Measurements from ENCODE around the gene ALG2. TPM values are rescaled to one million over a fixed set of nuclear protein-coding genes. Genes with fewer than 3 reads are reported as not detected.
"Not testable (repeated sequence)": the region's sequence is repeated elsewhere in the genome, so short reads cannot be mapped to it uniquely, and the experiment has no call there.

The ALG2 gene
- total RNA-seq, 1 experiment from 2014 or later, result 56.6 TPM

- DNase-seq (ENCODE audit: low spot score), result no peak
Observed at GRCh38 chr9:99238331-99238730, 16.6 kb upstream of the ALG2 start.

GRCh38 chr9:99237849-99238248 lies 16.1 kb upstream of the ALG2 start:
- not testable (repeated sequence) for DNase-seq (ENCODE audit: low spot score)

- no peak for DNase-seq (ENCODE audit: low spot score)
Observed at GRCh38 chr9:99237356-99237755, 15.6 kb upstream of the ALG2 start.

GRCh38 chr9:99235926-99236634 lies 14.3 kb upstream of the ALG2 start:
- no peak for DNase-seq (ENCODE audit: low spot score)

GRCh38 chr9:99235069-99235468 lies 13.3 kb upstream of the ALG2 start:
- DNase-seq (ENCODE audit: low spot score), result no peak

GRCh38 chr9:99234618-99235017 lies 12.9 kb upstream of the ALG2 start:
- no peak for DNase-seq (ENCODE audit: low spot score)

GRCh38 chr9:99231711-99232110 lies 10.0 kb upstream of the ALG2 start:
- no peak for DNase-seq (ENCODE audit: low spot score)

- no peak for DNase-seq (ENCODE audit: low spot score)
Observed at GRCh38 chr9:99230206-99230605, 8.5 kb upstream of the ALG2 start.

GRCh38 chr9:99226054-99226453 lies 4.3 kb upstream of the ALG2 start:
- no peak for DNase-seq (ENCODE audit: low spot score)

- no peak for DNase-seq (ENCODE audit: low spot score)
Observed at GRCh38 chr9:99224445-99224844, 2.7 kb upstream of the ALG2 start.

- no peak for DNase-seq (ENCODE audit: low spot score)
Observed at GRCh38 chr9:99222416-99223270, 901 bp upstream of the ALG2 start.

- DNase-seq (ENCODE audit: low spot score), result no peak
Observed at GRCh38 chr9:99221266-99221620, 499 bp downstream of the ALG2 start.

GRCh38 chr9:99220011-99220410 lies 1.7 kb downstream of the ALG2 start:
- no peak for DNase-seq (ENCODE audit: low spot score)

- no peak for DNase-seq (ENCODE audit: low spot score)
Observed at GRCh38 chr9:99216073-99216472, 5.7 kb downstream of the ALG2 start.

- no peak for DNase-seq (ENCODE audit: low spot score)
Observed at GRCh38 chr9:99213197-99213596, 8.5 kb downstream of the ALG2 start.

- DNase-seq (ENCODE audit: low spot score), result no peak
Observed at GRCh38 chr9:99211746-99212145, 10.0 kb downstream of the ALG2 start.

- DNase-seq (ENCODE audit: low spot score), result no peak
Observed at GRCh38 chr9:99210572-99210971, 11.2 kb downstream of the ALG2 start.

- DNase-seq (ENCODE audit: low spot score), result no peak
Observed at GRCh38 chr9:99201603-99202002, 20.1 kb downstream of the ALG2 start.

GRCh38 chr9:99199938-99200539 lies 21.7 kb downstream of the ALG2 start:
- DNase-seq (ENCODE audit: low spot score), result no peak

- no peak for DNase-seq (ENCODE audit: low spot score)
Observed at GRCh38 chr9:99197987-99198386, 23.8 kb downstream of the ALG2 start.

- DNase-seq (ENCODE audit: low spot score), result no peak
Observed at GRCh38 chr9:99197124-99197630, 24.6 kb downstream of the ALG2 start.

GRCh38 chr9:99196484-99196883 lies 25.3 kb downstream of the ALG2 start:
- DNase-seq (ENCODE audit: low spot score), result not testable (repeated sequence)

GRCh38 chr9:99193466-99193821 lies 28.3 kb downstream of the ALG2 start:
- DNase-seq (ENCODE audit: low spot score), result no peak
